ENCODE measurements around the gene CDCA8.

DNA sequence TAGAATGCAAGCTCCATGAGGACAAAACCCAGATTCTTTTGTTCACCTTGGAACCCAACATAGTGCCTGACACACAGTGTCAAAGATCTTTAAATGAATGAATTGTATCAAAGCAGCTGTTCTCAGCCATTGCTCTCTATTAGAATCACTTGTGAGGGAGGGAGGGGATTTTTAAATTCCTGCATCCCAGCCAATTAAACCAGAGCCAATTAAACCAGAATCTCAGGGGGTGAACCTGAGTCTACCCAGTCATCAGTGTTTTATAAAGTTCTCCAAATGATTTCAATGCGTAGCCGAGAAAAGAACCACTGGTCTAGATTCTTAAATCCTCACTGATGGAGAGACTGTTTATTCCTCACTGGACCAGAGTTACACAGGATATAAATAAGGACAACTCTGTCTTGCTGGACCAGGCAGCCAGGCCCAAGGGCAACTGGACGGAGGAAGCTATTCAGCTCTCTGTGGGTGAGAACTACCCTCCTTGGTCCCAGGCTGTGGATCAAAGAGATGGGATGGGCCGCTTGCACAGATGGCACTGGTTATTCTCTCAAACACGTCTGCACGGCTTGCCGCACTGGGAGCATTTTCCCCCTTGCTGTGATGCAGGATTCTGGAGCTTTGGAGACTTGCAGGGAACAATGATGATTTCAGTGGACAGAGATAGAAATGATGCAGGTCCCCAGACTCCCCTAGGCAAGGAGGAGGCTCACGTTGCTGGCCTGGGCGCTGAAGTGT is 20.0 kb upstream of the CDCA8 start:
- TF ChIP-seq CTCF (IDR thresholded peaks at IDR 0.05; ENCODE audit: insufficient read depth, low read depth, low read length) (no peak), EZH2 (IDR thresholded peaks at IDR 0.05; ENCODE audit: insufficient read depth, low read length) (no peak)

Data from astrocyte (in vitro differentiated cells and primary cell).